ENCODE results near the gene FHL2.

Gene FHL2

GRCh38 chr2:105405291-105405690 lies 6.4 kb upstream of the FHL2 start:
- TF ChIP-seq EZH2 (IDR thresholded peaks at IDR 0.05) (no peak), POLR2AphosphoS5 (IDR thresholded peaks at IDR 0.05; ENCODE audit: borderline replicate concordance, low read depth, low read length) (no peak), FOXP2 (optimal IDR thresholded peaks at IDR 0.05; ENCODE audit: control extremely low read depth, extremely low read length, insufficient read depth) (no peak)
- no peak overlapping the region for H3K9ac ChIP-seq (ENCODE audit: insufficient read length)
- no peaks in the 10 kb centered on the region for H3K9me3 ChIP-seq (ENCODE audit: low read depth, low read length)
- H3K27ac ChIP-seq = no peak overlapping the region
- H3K4me3 ChIP-seq = no peak overlapping the region
- no peaks in the 10 kb centered on the region for H3K36me3 ChIP-seq (ENCODE audit: insufficient read depth, low read length)
- DNase-seq (ENCODE audit: low read depth, low spot score) = no peak

- Histone ChIP-seq H3K27ac (no peak overlapping the region), H3K36me3 (ENCODE audit: insufficient read depth, low read length) (no peaks in the 10 kb centered on the region), H3K4me3 (no peak overlapping the region), H3K9me3 (ENCODE audit: low read depth, low read length) (no peaks in the 10 kb centered on the region), H3K9ac (ENCODE audit: insufficient read length) (no peak overlapping the region)
- no peak for DNase-seq (ENCODE audit: low read depth, low spot score)
- TF ChIP-seq EZH2 (IDR thresholded peaks at IDR 0.05) (no peak), FOXP2 (optimal IDR thresholded peaks at IDR 0.05; ENCODE audit: control extremely low read depth, extremely low read length, insufficient read depth) (no peak), POLR2AphosphoS5 (IDR thresholded peaks at IDR 0.05; ENCODE audit: borderline replicate concordance, low read depth, low read length) (no peak)
These were observed 5.9 kb upstream of the FHL2 start for GRCh38 chr2:105404736-105405135.

GRCh38 chr2:105403783-105404698 lies 5.2 kb upstream of the FHL2 start:
- H3K9me3 ChIP-seq (ENCODE audit: low read depth, low read length) = no peaks in the 10 kb centered on the region
- no peak overlapping the region for H3K4me3 ChIP-seq
- H3K27ac ChIP-seq = no peak overlapping the region
- H3K9ac ChIP-seq (ENCODE audit: insufficient read length) = no peak overlapping the region
- no peak for TF ChIP-seq FOXP2 (optimal IDR thresholded peaks at IDR 0.05; ENCODE audit: control extremely low read depth, extremely low read length, insufficient read depth)
- no peak for TF ChIP-seq POLR2AphosphoS5 (IDR thresholded peaks at IDR 0.05; ENCODE audit: borderline replicate concordance, low read depth, low read length)
- TF ChIP-seq EZH2 (IDR thresholded peaks at IDR 0.05) = no peak
- no peak for DNase-seq (ENCODE audit: low read depth, low spot score)
- H3K36me3 ChIP-seq (ENCODE audit: insufficient read depth, low read length) = no peaks in the 10 kb centered on the region

GRCh38 chr2:105403241-105403782 lies 4.5 kb upstream of the FHL2 start:
- Histone ChIP-seq H3K9ac (ENCODE audit: insufficient read length) (no peak overlapping the region), H3K36me3 (ENCODE audit: insufficient read depth, low read length) (no peaks in the 10 kb centered on the region), H3K27ac (no peak overlapping the region), H3K9me3 (ENCODE audit: low read depth, low read length) (no peaks in the 10 kb centered on the region), H3K4me3 (no peak overlapping the region)
- DNase-seq (ENCODE audit: low read depth, low spot score) = no peak
- TF ChIP-seq EZH2 (IDR thresholded peaks at IDR 0.05) (no peak), FOXP2 (optimal IDR thresholded peaks at IDR 0.05; ENCODE audit: control extremely low read depth, extremely low read length, insufficient read depth) (no peak), POLR2AphosphoS5 (IDR thresholded peaks at IDR 0.05; ENCODE audit: borderline replicate concordance, low read depth, low read length) (no peak)

GRCh38 chr2:105402809-105403208 lies 4.0 kb upstream of the FHL2 start:
- Histone ChIP-seq H3K36me3 (ENCODE audit: insufficient read depth, low read length) (no peaks in the 10 kb centered on the region), H3K9ac (ENCODE audit: insufficient read length) (no peak overlapping the region), H3K27ac (no peak overlapping the region), H3K9me3 (ENCODE audit: low read depth, low read length) (no peaks in the 10 kb centered on the region), H3K4me3 (no peak overlapping the region)
- DNase-seq (ENCODE audit: low read depth, low spot score) = no peak
- TF ChIP-seq EZH2 (IDR thresholded peaks at IDR 0.05) (no peak), FOXP2 (optimal IDR thresholded peaks at IDR 0.05; ENCODE audit: control extremely low read depth, extremely low read length, insufficient read depth) (no peak), POLR2AphosphoS5 (IDR thresholded peaks at IDR 0.05; ENCODE audit: borderline replicate concordance, low read depth, low read length) (no peak)

GRCh38 chr2:105401867-105402266 lies 3.0 kb upstream of the FHL2 start:
- H3K36me3 ChIP-seq (ENCODE audit: insufficient read depth, low read length) = no peaks in the 10 kb centered on the region
- no peak overlapping the region for H3K27ac ChIP-seq
- no peak overlapping the region for H3K9ac ChIP-seq (ENCODE audit: insufficient read length)
- DNase-seq (ENCODE audit: low read depth, low spot score) = no peak
- no peaks in the 10 kb centered on the region for H3K9me3 ChIP-seq (ENCODE audit: low read depth, low read length)
- no peak overlapping the region for H3K4me3 ChIP-seq
- TF ChIP-seq FOXP2 (optimal IDR thresholded peaks at IDR 0.05; ENCODE audit: control extremely low read depth, extremely low read length, insufficient read depth) (no peak), EZH2 (IDR thresholded peaks at IDR 0.05) (no peak), POLR2AphosphoS5 (IDR thresholded peaks at IDR 0.05; ENCODE audit: borderline replicate concordance, low read depth, low read length) (no peak)

- H3K27ac ChIP-seq = no peak overlapping the region
These were observed 1.3 kb upstream of the FHL2 start for GRCh38 chr2:105400138-105400540.

GRCh38 chr2:105399207-105399861 lies 483 bp upstream of the FHL2 start:
- Histone ChIP-seq H3K27ac (no peak overlapping the region), H3K4me3 (peak overlapping the region; percentile 99)

More at GRCh38 chr2:105400138-105400540, 1.3 kb upstream of the FHL2 start:
- Histone ChIP-seq H3K9ac (ENCODE audit: insufficient read length) (no peak overlapping the region), H3K36me3 (ENCODE audit: insufficient read depth, low read length) (no peaks in the 10 kb centered on the region), H3K4me3 (no peak overlapping the region), H3K9me3 (ENCODE audit: low read depth, low read length) (no peaks in the 10 kb centered on the region)
- TF ChIP-seq POLR2AphosphoS5 (IDR thresholded peaks at IDR 0.05; ENCODE audit: borderline replicate concordance, low read depth, low read length) (no peak), FOXP2 (optimal IDR thresholded peaks at IDR 0.05; ENCODE audit: control extremely low read depth, extremely low read length, insufficient read depth) (no peak), EZH2 (IDR thresholded peaks at IDR 0.05) (no peak)
- DNase-seq (ENCODE audit: low read depth, low spot score) = no peak

More at GRCh38 chr2:105399207-105399861, 483 bp upstream of the FHL2 start:
- TF ChIP-seq FOXP2 (optimal IDR thresholded peaks at IDR 0.05; ENCODE audit: control extremely low read depth, extremely low read length, insufficient read depth) (no peak), POLR2AphosphoS5 (IDR thresholded peaks at IDR 0.05; ENCODE audit: borderline replicate concordance, low read depth, low read length) (no peak)
- peak overlapping the region; percentile 97 for H3K9ac ChIP-seq (ENCODE audit: insufficient read length)
- DNase-seq (ENCODE audit: low read depth, low spot score) = no peak
- H3K36me3 ChIP-seq (ENCODE audit: insufficient read depth, low read length) = no peaks in the 10 kb centered on the region
- H3K9me3 ChIP-seq (ENCODE audit: low read depth, low read length) = no peaks in the 10 kb centered on the region
